Measurements from ENCODE around the gene MCOLN2. TPM values are rescaled to one million over a fixed set of nuclear protein-coding genes. Genes with fewer than 3 reads are reported as not detected.

Gene MCOLN2
- polyA plus RNA-seq, 1 donor from 2014 or later = not detected

DNA sequence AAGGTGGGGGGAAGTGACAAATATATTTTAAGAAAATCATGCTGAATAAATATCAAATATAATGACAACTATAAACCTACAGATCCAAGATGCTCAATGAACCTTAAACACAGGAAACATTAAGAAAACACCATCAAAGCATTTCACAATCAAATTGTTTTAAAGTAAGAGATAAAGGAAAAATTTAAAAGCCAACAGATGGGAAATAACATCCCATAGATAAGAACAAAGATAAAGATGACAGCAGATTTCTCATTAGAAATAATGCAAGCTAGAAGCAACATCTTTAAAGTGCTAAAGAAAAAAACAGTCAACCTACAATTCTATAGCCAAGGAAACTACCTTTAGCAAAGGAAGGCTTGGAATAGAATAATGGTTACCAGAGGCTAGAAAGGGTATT is 33.6 kb upstream of the MCOLN2 start:
- no peaks in the 10 kb centered on the region for H3K27me3 ChIP-seq (ENCODE audit: insufficient read depth, low read depth, low read length)
- H3F3A ChIP-seq (ENCODE audit: insufficient read depth, low read length, poor library complexity, severe bottlenecking) = no peaks in the 10 kb centered on the region
- H3K4me2 ChIP-seq (ENCODE audit: low read length) = no peak overlapping the region
- no peak overlapping the region for H3K9ac ChIP-seq (ENCODE audit: low read length)
- H2AFZ ChIP-seq (ENCODE audit: low read depth, low read length) = no peak overlapping the region
- no peak overlapping the region for H3K27ac ChIP-seq (ENCODE audit: low read length)
- H3K36me3 ChIP-seq (ENCODE audit: insufficient read depth, low read length) = no peaks in the 10 kb centered on the region
- no peaks in the 10 kb centered on the region for H3K9me2 ChIP-seq (ENCODE audit: insufficient read depth, low read length)
- H3K79me2 ChIP-seq (replicated peaks; ENCODE audit: insufficient read depth, low read length) = no peaks in the 10 kb centered on the region
- H3K4me3 ChIP-seq (ENCODE audit: low read length) = no peak overlapping the region
- no peaks in the 10 kb centered on the region for H3K9me3 ChIP-seq (ENCODE audit: low read length)
- no peak for TF ChIP-seq POLR2AphosphoS5 (IDR thresholded peaks at IDR 0.05)
- no peak for TF ChIP-seq TAF1 (IDR thresholded peaks at IDR 0.05; ENCODE audit: low read depth)
- no peak for TF ChIP-seq EZH2 (IDR thresholded peaks at IDR 0.05; ENCODE audit: borderline replicate concordance, insufficient read depth, low read length, poor library complexity, severe bottlenecking)
- TF ChIP-seq SMC3 (conservative IDR thresholded peaks at IDR 0.05; ENCODE audit: poor library complexity) = no peak
- TF ChIP-seq EP300 (conservative IDR thresholded peaks at IDR 0.05; ENCODE audit: poor library complexity, severe bottlenecking) = no peak
- no peak for TF ChIP-seq RAD21 (conservative IDR thresholded peaks at IDR 0.05)
- TF ChIP-seq, protein P1, sequence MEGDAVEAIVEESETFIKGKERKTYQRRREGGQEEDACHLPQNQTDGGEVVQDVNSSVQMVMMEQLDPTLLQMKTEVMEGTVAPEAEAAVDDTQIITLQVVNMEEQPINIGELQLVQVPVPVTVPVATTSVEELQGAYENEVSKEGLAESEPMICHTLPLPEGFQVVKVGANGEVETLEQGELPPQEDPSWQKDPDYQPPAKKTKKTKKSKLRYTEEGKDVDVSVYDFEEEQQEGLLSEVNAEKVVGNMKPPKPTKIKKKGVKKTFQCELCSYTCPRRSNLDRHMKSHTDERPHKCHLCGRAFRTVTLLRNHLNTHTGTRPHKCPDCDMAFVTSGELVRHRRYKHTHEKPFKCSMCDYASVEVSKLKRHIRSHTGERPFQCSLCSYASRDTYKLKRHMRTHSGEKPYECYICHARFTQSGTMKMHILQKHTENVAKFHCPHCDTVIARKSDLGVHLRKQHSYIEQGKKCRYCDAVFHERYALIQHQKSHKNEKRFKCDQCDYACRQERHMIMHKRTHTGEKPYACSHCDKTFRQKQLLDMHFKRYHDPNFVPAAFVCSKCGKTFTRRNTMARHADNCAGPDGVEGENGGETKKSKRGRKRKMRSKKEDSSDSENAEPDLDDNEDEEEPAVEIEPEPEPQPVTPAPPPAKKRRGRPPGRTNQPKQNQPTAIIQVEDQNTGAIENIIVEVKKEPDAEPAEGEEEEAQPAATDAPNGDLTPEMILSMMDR (IDR thresholded peaks at IDR 0.05; ENCODE audit: poor library complexity, severe bottlenecking) = no peak
- TF ChIP-seq MXI1 (conservative IDR thresholded peaks at IDR 0.05; ENCODE audit: poor library complexity, severe bottlenecking) = no peak
- TF ChIP-seq, protein P2, sequence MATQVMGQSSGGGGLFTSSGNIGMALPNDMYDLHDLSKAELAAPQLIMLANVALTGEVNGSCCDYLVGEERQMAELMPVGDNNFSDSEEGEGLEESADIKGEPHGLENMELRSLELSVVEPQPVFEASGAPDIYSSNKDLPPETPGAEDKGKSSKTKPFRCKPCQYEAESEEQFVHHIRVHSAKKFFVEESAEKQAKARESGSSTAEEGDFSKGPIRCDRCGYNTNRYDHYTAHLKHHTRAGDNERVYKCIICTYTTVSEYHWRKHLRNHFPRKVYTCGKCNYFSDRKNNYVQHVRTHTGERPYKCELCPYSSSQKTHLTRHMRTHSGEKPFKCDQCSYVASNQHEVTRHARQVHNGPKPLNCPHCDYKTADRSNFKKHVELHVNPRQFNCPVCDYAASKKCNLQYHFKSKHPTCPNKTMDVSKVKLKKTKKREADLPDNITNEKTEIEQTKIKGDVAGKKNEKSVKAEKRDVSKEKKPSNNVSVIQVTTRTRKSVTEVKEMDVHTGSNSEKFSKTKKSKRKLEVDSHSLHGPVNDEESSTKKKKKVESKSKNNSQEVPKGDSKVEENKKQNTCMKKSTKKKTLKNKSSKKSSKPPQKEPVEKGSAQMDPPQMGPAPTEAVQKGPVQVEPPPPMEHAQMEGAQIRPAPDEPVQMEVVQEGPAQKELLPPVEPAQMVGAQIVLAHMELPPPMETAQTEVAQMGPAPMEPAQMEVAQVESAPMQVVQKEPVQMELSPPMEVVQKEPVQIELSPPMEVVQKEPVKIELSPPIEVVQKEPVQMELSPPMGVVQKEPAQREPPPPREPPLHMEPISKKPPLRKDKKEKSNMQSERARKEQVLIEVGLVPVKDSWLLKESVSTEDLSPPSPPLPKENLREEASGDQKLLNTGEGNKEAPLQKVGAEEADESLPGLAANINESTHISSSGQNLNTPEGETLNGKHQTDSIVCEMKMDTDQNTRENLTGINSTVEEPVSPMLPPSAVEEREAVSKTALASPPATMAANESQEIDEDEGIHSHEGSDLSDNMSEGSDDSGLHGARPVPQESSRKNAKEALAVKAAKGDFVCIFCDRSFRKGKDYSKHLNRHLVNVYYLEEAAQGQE (IDR thresholded peaks at IDR 0.05; ENCODE audit: borderline replicate concordance) = no peak
- no peaks in the 10 kb centered on the region for H4K20me1 ChIP-seq (ENCODE audit: insufficient read depth)

- Histone ChIP-seq H3K27me3 (ENCODE audit: insufficient read depth, low read depth, low read length) (no peaks in the 10 kb centered on the region), H3K4me3 (ENCODE audit: low read length) (no peak overlapping the region), H3K4me2 (ENCODE audit: low read length) (no peak overlapping the region), H3K27ac (ENCODE audit: low read length) (no peak overlapping the region), H3K9ac (ENCODE audit: low read length) (no peak overlapping the region), H4K20me1 (ENCODE audit: insufficient read depth) (no peaks in the 10 kb centered on the region), H3K9me2 (ENCODE audit: insufficient read depth, low read length) (no peaks in the 10 kb centered on the region), H3F3A (ENCODE audit: insufficient read depth, low read length, poor library complexity, severe bottlenecking) (no peaks in the 10 kb centered on the region), H3K79me2 (replicated peaks; ENCODE audit: insufficient read depth, low read length) (no peaks in the 10 kb centered on the region), H3K36me3 (ENCODE audit: insufficient read depth, low read length) (no peaks in the 10 kb centered on the region), H3K9me3 (ENCODE audit: low read length) (no peaks in the 10 kb centered on the region), H2AFZ (ENCODE audit: low read depth, low read length) (no peak overlapping the region)
- TF ChIP-seq TAF1 (IDR thresholded peaks at IDR 0.05; ENCODE audit: low read depth) = no peak
Observed at GRCh38 chr1:85028151-85028550, 31.2 kb upstream of the MCOLN2 start.
